Glomerular endothelial cell (primary cell): ENCODE measurements around the gene MIPEP. TPM values are rescaled to one million over a fixed set of nuclear protein-coding genes. Genes with fewer than 3 reads are reported as not detected.
"Not testable (repeated sequence)": the region's sequence is repeated elsewhere in the genome, so short reads cannot be mapped to it uniquely, and the experiment has no call there.

Source experiments
- DNase-seq: peaks from one replicate; pipeline ENCODE4 v3.0.0-alpha.2; 2011; ENCODE audit warnings: low read depth, low spot score; ENCODE audit errors: extremely low read depth
- total RNA-seq: library from RNA; depleted of rRNA; stranded (reverse); fragments of >200 nt; gene quantifications from 2 replicates; pipeline ENCODE4 v1.2.3, GENCODE V29; 2015

MIPEP gene
- total RNA-seq, 1 donor from 2014 or later, result 15.9 TPM

DNA sequence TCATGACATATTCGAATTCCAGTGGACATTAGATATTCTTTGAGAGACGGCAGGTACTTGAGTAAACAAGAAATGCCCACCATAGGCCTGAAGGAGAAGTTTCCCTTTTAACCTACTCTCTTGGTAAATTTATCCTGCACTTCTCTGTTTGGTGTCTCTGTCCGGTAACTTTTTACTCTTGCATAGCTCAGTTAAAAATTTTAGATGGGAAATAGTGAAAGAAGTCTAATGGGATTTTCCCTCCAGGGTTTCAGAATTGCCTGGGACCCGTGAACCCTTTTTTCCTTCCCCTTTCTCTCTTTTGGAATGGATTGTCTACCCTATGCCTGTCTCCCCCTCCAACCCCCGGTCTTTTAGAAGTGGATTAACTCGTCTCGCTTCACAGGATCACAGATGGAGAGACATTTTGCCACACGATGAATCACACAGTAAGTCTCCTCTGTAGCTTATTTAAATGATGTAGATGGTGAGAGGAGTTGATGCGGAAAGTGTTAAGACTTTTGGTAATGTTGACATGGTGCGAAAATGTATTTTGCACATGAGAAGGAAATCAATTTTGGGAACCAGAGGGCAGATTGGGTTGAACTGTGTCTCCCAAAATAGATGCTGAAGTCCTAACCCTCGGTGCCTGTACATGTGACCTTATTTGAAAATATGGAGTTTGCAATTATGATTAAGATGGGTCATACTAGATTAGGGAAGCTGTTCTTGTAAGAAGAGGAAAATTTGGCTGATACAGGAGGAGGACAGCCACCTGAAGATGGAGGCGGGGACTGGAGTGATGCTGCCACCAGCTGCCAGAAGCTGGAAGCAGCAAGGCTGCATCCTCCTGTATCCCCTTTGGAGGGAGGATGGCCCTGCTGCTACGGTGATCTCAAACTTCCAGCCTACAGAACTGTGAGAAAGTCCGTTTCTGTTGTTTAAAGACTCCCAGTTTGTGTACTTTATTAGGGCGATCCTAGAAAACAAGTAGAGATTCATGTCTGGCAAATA, 711 bp upstream of the MIPEP start:
- DNase-seq, result no peak

GRCh38 chr13:23884361-23884760, 4.8 kb downstream of the MIPEP start:
- not testable (repeated sequence) for DNase-seq

- no peak for DNase-seq
Measured at GRCh38 chr13:23883255-23883654, 5.9 kb downstream of the MIPEP start.

GRCh38 chr13:23881402-23881800, 7.8 kb downstream of the MIPEP start:
- not testable (repeated sequence) for DNase-seq

GRCh38 chr13:23880493-23881401, 8.5 kb downstream of the MIPEP start:
- not testable (repeated sequence) for DNase-seq

GRCh38 chr13:23877286-23877685, 11.9 kb downstream of the MIPEP start:
- DNase-seq, result no peak

- DNase-seq, result no peak
Measured at GRCh38 chr13:23876265-23876664, 12.9 kb downstream of the MIPEP start.

- no peak for DNase-seq
Measured at GRCh38 chr13:23871616-23872220, 17.5 kb downstream of the MIPEP start.

DNA sequence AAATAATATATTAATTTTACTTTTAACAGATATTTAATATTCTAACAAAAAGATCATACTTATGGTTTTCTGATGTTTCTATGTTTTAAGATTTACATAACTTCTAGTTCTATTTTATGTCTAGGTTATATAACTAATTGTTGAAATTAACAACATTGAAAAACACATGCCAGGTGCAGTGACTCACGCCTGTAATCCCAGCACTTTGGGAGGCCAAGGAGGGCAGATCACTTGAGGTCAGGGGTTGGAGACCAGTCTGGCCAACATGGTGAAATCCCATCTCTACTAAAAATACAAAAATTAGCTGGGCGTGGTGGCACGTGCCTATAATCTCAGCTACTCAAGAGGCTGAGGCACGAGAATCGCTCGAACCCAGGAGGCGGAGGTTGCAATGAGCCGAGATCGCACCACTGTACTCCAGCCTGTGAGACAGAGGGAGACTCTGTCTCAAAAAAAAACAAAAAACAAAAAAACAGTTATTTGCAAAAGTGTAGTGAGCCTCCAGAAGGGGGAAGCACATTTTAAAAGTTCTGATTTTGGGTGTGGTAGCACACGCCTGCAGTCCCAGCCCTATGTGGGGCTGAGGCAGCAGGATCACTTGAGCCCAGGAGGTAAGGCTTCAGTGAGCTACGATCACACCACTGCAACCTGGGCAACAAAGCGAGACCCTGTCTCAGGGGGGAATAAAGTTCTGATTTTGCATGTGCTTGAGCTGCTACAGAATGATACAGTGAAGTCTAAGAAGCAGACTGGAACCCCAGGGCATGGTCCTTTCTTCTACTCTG, 18.7 kb downstream of the MIPEP start:
- DNase-seq, result no peak

- no peak for DNase-seq
Measured at GRCh38 chr13:23868521-23868920, 20.7 kb downstream of the MIPEP start.

- no peak for DNase-seq
Measured at GRCh38 chr13:23867027-23867491, 22.1 kb downstream of the MIPEP start.

DNA sequence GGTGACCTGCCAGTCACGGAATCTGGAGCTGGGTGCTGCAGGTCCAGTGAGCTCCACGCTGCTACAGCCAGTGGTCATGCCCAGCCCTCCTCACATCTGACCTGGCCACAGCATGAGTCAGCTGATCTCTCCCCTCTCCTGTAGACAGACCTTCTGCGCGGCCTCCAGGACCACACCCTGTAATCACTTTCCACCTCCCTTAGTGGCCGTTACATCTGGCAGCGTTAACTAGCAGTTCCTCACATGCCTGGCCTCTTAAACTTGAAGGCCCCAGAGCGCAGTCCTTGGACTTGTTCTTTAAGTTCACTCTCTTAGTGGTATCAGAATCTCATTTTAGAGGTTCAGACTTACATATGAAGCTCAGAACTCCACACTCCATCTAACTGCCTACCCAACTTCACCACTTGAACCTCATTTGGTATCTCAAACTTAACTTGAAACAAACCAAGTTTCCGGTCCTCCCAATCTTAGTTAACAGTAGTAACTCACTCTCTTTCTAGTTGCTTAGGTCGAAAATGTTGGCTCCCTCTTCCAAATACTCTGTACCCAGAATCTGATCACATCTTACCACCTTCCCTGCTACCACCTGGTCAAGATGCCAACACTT, 22.7 kb downstream of the MIPEP start:
- no peak for DNase-seq

DNA sequence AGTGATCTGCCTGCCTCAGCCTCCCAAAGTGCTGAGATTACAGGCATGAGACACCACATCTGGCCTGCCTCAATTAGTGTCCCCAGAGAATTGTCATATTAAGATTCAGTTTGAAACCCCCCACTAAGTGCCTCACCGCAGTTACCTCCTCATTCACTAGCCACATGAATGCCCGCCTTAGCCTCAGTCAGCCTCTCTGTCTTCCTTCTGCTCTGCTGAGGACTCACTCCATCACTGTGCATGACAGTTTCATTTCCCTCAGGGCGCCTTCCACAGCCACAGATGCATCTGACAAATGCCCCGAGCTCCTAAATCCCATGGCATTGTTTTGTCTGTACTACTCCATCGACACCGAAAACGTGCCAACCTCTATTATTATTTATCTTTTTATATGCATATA, 23.3 kb downstream of the MIPEP start:
- no peak for DNase-seq

DNA sequence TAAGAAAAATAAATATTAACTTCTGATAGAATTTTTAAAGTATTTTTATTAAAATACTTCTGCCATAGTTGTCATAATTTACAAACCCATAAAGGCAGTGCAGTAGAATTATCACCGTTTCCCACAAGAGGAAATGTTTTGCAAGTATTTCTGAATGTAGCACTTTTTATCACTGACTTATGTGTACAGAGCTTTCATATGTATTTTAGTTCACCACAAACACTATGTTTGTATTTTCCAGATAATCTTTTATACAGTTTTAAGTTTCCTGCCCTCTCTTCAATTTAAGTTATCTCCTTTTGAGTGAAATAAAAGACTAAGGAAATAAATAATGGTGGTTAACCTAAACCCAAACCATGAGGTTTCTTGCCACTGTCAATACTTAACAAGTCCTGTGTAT, 24.2 kb downstream of the MIPEP start:
- DNase-seq, result no peak

- DNase-seq, result no peak
Measured at GRCh38 chr13:23861310-23861709, 27.9 kb downstream of the MIPEP start.

- no peak for DNase-seq
Measured at GRCh38 chr13:23859904-23860303, 29.3 kb downstream of the MIPEP start.

- no peak for DNase-seq
Measured at GRCh38 chr13:23859455-23859854, 29.7 kb downstream of the MIPEP start.

DNA sequence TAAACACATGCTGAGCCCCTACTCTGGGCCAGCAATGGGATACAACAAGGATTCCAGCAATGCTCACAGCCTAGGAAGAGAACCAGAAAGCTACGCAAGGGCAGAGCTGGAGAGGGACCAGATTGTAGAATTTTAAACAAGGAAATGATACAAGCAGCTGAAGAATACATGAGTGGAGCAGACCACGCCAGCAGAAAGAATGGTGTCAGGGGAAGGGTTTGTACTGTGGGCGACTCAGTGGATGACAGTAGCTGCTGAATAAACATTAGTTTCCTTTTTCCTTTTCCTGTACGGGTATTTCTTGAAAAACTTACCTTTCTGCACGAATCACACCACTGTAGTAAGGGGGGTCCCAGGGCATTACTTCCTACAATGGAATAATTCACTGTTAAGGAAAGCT, 30.7 kb downstream of the MIPEP start:
- DNase-seq, result no peak

DNA sequence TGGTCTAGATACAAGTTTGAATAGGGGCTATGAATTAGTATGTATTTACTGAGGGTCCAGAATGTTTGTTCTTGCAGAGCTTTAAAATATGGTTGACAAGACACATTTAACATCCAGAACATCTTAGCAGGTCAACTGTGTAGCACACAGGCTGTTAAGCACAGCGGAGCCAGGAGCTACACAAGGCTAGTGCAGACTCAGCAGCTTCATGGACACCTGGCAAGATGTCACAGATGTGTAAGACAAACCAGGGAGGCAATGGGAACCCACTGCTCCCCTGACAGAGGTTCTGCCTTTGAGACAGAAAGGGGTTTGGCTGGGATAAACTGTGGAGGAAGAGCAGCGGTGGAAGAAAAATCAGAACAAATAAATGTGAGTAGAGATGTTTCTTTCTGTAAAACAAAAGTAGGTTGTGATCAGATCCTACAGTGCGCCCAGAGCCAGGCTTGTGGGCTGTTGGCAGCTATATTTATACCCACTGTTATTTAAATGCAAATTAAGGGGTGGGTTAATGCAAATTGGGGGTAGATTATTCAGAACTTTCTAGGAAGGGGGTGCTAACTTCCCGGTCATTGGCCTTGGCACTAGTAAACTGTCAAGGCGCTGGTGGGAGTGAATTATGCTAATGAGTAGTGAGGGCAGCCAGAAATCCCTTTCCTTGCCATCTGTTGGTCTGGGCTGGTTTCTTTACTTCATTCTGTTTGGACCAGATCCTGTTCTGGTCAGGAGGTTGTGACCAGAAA, 33.0 kb downstream of the MIPEP start:
- no peak for DNase-seq
